ENCODE measurements around the gene UCMA.

- TF ChIP-seq CTCF (IDR thresholded peaks at IDR 0.05 in 8 of 11, conservative IDR thresholded peaks at IDR 0.05 in 3 of 11): no peak
- no peak for TF ChIP-seq POLR2A (IDR thresholded peaks at IDR 0.05)
These were observed 47.0 kb downstream of the UCMA start for GRCh38 chr10:13187135-13187534.

All from spleen (tissue), 7 donors.